Stimulated activated CD4-positive, alpha-beta T cell treated with anti-CD3 and anti-CD28 coated beads, Interleukin-1b, Interleukin-23, amount 100 ng/mL, for 48 hours (primary cell): Measurements from ENCODE around the gene TSC22D4.

Experiments
- DNase-seq: peaks from one replicate; pipeline ENCODE4 v3.0.0-alpha.2; 2020

TSC22D4 gene

DNA sequence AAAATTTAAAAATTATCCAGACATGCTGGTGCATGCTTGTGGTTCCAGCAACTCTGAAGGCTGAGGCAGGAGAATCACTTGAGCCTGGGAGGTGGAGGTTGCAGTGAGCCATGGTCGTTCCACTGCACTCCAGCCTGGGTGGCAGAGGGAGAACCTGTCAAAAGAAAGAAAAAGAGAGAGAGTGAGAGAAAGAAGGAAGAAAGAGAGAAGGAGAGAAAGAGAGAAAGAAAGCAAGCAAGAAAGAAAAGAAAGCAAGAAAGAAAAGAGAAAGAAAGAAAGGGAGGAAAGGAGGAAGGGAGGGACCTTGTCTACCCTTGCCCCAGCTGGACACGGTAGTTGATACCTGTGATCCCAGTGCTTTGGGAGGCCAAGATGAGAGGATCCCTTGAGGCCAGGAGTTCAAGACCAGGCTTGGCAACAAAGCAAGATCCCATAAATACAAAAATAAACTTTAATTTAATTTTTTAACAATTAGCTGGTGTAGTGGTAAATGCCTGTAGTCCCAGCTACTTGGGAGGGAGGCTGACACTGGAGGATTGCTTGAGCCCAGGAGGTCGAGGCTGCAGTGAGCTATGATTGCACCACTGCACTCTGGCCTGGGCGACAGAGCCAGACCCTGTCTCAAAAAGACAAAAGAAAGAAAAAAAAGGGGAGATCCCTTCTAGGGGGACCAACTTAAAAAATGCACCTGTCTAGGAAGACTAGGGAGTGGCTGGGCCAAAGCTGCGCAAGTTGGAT, 13.9 kb upstream of the TSC22D4 start:
- no peak for DNase-seq

- DNase-seq: no peak
These were observed 12.2 kb upstream of the TSC22D4 start for GRCh38 chr7:100491192-100491578.

GRCh38 chr7:100490483-100491191, 11.6 kb upstream of the TSC22D4 start:
- DNase-seq: no peak

DNA sequence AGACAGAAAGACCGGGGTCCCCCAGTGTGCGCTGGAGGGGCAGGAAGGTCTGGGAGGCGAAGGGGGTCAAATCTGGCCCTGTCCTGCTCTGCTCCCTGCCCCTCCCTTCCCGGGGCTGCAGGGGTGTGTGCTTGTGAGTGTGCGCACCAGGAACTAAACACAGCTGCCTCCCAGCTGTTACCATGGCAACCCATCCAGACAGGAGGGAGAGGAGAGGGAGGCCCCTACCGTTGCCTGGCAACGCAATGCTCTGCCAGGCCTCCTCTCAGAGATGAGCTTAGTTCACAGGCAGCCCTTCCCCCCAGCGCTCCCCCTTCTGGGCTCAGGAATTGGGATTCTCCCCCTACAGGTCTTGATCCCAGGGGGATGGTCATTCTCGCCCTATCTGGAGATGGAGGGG, 10.8 kb upstream of the TSC22D4 start:
- DNase-seq: peak; percentile 49

- DNase-seq: no peak
These were observed 10.1 kb upstream of the TSC22D4 start for GRCh38 chr7:100489121-100489520.

DNA sequence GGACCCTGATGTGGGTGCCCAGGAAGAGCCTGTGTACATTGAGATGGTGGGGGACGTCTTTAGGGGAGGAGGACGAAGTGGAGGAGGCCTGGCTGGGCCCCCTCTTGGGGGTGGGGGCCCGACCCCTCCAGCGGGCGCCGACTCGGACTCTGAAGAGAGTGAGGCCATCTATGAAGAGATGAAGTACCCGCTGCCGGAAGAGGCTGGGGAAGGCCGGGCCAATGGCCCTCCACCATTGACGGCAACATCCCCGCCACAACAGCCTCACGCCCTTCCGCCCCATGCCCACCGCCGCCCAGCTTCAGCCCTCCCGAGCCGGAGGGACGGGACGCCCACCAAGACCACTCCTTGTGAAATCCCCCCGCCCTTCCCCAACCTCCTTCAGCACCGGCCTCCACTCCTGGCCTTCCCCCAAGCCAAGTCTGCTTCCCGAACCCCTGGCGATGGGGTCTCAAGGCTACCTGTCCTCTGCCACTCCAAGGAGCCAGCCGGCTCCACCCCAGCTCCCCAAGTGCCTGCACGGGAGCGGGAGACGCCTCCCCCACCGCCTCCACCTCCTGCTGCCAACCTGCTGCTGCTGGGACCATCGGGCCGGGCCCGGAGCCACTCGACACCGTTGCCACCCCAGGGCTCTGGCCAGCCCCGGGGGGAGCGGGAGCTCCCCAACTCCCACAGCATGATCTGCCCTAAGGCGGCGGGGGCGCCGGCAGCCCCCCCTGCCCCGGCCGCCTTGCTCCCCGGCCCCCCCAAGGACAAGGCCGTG, 9.5 kb upstream of the TSC22D4 start:
- DNase-seq: no peak

- DNase-seq: no peak
These were observed 7.9 kb upstream of the TSC22D4 start for GRCh38 chr7:100486753-100487446.

DNA sequence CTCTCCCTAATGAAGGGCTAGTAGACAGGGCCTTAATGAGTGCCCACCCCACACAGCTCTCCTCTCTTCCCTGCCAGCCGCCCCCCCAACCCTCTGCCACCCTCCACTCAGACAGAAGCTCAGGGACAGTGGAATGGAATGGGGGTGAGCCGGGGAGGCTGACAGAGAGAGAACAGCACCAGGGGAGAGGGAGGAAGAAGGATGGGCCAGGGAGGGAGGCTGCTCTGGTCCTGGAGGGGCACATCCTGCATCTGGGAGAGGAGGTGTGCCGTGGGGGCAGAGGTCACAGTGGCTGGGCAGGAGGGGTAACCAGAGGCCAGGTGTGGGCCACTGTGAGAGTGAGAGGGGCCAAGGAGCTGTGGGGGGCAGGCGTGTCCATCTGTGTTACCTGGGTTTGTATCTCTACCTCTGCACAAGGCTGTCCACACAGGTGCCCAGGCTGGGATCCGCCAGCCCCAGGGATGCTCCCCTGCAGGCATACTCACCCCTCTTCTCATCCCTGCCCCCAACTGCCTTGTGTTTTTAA, 7.2 kb upstream of the TSC22D4 start:
- no peak for DNase-seq

DNA sequence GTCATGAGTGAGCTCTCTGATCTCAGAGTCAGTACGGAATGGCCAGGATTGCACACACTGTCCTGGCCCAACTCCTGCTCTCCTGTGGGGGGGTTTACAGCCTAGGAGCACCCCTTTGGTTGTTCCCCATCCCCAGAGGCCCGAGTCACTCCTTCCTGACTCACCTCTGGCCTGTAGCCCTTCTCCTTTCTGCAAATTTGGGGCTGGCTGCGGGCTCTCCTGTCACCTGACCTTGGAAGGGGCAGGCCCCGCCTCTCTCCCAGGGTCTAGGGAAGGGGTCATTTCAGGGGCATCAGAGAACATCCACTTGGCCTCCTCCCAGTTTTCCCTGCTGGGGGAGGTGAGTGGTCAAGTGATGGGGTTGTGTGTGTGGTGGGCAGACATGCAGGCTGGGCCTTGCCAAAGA, 6.5 kb upstream of the TSC22D4 start:
- no peak for DNase-seq

- no peak for DNase-seq
These were observed 5.6 kb upstream of the TSC22D4 start for GRCh38 chr7:100484673-100485045.

GRCh38 chr7:100483722-100484672, 5.0 kb upstream of the TSC22D4 start, which contains the start of gene NYAP1:
Gene NYAP1 (plus strand): TSS chr7:100483927. CDS start chr7:100485312, 1,385 bp downstream.
- DNase-seq: no peak

GRCh38 chr7:100483090-100483721, 4.2 kb upstream of the TSC22D4 start:
- peak; percentile 78 for DNase-seq

DNA sequence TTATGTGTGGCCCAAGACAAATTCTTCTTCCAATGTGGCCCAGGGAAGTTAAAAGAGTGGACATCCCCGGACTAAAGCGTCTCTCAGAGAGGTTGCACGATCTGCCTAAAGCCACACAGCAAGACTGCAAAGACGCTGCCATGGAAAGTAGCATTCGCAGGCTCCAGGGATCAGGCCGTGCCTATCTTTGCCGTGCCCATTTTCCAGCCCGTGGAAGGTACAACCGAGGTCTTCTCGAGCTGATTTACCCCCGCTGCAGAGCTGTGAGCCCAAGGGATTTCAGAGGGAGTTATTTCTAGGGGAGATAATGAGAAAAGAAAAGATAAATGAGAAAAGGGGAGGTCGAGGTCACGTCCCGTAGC, 3.7 kb upstream of the TSC22D4 start:
- no peak for DNase-seq

- DNase-seq: no peak
These were observed 2.5 kb upstream of the TSC22D4 start for GRCh38 chr7:100481466-100481865.

- DNase-seq: no peak
These were observed 1.1 kb downstream of the TSC22D4 start for GRCh38 chr7:100477871-100478267.

GRCh38 chr7:100476903-100477870, 1.8 kb downstream of the TSC22D4 start:
- peak; percentile 50 for DNase-seq

GRCh38 chr7:100476101-100476780, 2.8 kb downstream of the TSC22D4 start:
- DNase-seq: no peak

DNA sequence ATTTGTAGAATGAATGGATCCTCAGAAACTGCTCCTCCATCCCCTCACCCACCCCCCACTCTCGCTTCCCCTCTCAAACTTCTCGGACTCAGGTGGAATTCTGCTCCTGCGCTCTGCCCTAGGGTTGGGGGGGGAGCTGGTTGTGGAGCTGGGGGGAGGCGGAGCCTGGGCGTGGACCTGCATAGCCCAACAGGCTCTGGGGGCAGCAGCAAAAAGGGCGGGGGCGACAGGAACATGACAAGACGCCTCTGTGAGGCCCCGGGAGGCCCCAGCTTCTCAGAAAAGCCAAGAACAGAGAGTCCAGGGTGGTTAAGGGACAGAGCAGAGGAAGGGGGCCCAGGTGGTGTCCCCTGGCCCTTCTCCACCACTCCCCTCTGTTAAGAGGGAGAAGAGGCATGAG, 3.5 kb downstream of the TSC22D4 start:
- no peak for DNase-seq

GRCh38 chr7:100472854-100473499, 6.0 kb downstream of the TSC22D4 start:
- DNase-seq: no peak
